Ovary (tissue), 9 donors: ENCODE data around the gene MASP1. TPM values are rescaled to one million over a fixed set of nuclear protein-coding genes. Genes with fewer than 3 reads are reported as not detected.

Experiments used
- DNase-seq, 5 donors: peaks; one replicate each; pipeline ENCODE4 v3.0.0-alpha.2; 2019 to 2020
- H3K27ac ChIP-seq, 2 donors: fragments of 200-600 bp; one replicate each; pipeline versions ENCODE4 v1.5.1 to v1.8.0; 2019 to 2022
- H3K27me3 ChIP-seq: fragments of 200-600 bp; one replicate; pipeline ENCODE4 v1.8.0; 2022
- H3K36me3 ChIP-seq: fragments of 200-600 bp; sonication (generic); one replicate; pipeline ENCODE4 v1.5.1; 2019
- H3K4me1 ChIP-seq: one replicate; pipeline ENCODE4 v1.8.1; 2013; ENCODE audit warnings: mild to moderate bottlenecking, moderate library complexity; ENCODE audit not compliant: insufficient read depth
- H3K4me3 ChIP-seq: fragments of 200-600 bp; sonication (generic); one replicate; pipeline ENCODE4 v1.5.1; 2017
- H3K9me3 ChIP-seq, 2 donors: fragments of 200-600 bp in 1 of 2; sonication (generic) in 1 of 2; one replicate each; pipeline versions ENCODE4 v1.5.1 to v1.8.1; 2013 to 2019; ENCODE audit warnings: mild to moderate bottlenecking in 1 of 2, moderate library complexity in 1 of 2
- CTCF ChIP-seq, 3 donors: fragments of 450-650 bp in 2 of 3; fragments of 200-600 bp in 1 of 3; IDR thresholded peaks; one replicate each; pipeline versions ENCODE4 v1.5.1 to v1.8.0; 2016 to 2022; ENCODE audit warnings: antibody characterized with exemption in 3 of 3, mild to moderate bottlenecking in 1 of 3
- EP300 ChIP-seq: sonication (generic); formaldehyde crosslinking; IDR thresholded peaks from one replicate; pipeline ENCODE4 v1.6.1; 2017; ENCODE audit warnings: antibody characterized with exemption
- POLR2A ChIP-seq: fragments of 450-650 bp; IDR thresholded peaks from one replicate; pipeline ENCODE4 v1.6.1; 2017; ENCODE audit warnings: antibody characterized with exemption, mild to moderate bottlenecking, moderate library complexity
- WGBS, 3 donors: extraction: QIAGEN DNeasy Blood & Tissue Kit in 1 of 3; methylation state at CpG; one replicate each; pipeline versions ENCODE4 v1.1.5 to v1.1.7; 2013 to 2017; 5-methylcytosine and 5-hydroxymethylcytosine counted together
- intact Hi-C, 4 donors: fragments of 100-400 bp; cut with DNase I; formaldehyde crosslinking; loops; one replicate each; pipeline versions ENCODE4 v1.11.0 to v1.15.1; 2022 to 2023
- polyA plus RNA-seq, 2 donors: library from polyadenylated mRNA; stranded (reverse); fragments of 200-250 nt in 1 of 2; fragments of 350-450 nt in 1 of 2; fragmentation: Illumina TruSeq in 1 of 2; extraction: RNeasy Lipid Tissue Mini Kit (QIAGEN cat#74804) in 1 of 2; gene quantifications; one replicate each; pipeline ENCODE4 v1.2.3, GENCODE V29; 2013 to 2014
- total RNA-seq, 7 donors: library from RNA; depleted of rRNA in 2 of 7; stranded (reverse); fragments of >200 nt in 2 of 7; fragmentation: NEBNext Ultra II Directional in 3 of 7; extraction: Animal tissue kit (Norgen Biotek cat#: 25700) in 3 of 7; gene quantifications; one replicate each; pipeline versions ENCODE4 v1.1.0 to v1.2.4, GENCODE V29; 2016 to 2023
- donor health status: DM: no; HTN: no; CAD: no; lungs with moderate emphysema.
- donor health status: DM: no; HTN: no; CAD: no.
- donor health status: Bipolar disorder and iron deficiency.
- donor health status: DM: yes; HTN: yes; CAD: no.
- donor health status: DM: no; HTN: no; CAD: no.
- donor health status: DM: yes; HTN: yes; CAD: no.

The MASP1 gene
- total and polyA plus RNA-seq, 9 donors, result 0.40 to 19.5 (median 4.4) TPM

- no peaks in the 10 kb centered on the region for H3K36me3 ChIP-seq
- no peaks in the 10 kb centered on the region for H3K27me3 ChIP-seq
- no peak for DNase-seq
- no peak overlapping the region for H3K27ac ChIP-seq
- peak overlapping the region; percentile 1 for H3K4me3 ChIP-seq
- H3K9me3 ChIP-seq, result no peaks in the 10 kb centered on the region
- TF ChIP-seq EP300, result no peak
- TF ChIP-seq CTCF (IDR thresholded peaks at IDR 0.05), result no peak
- TF ChIP-seq POLR2A, result no peak
- intact Hi-C loops, result no loop called here
- WGBS, 3 donors, result 70 to 91% (median 88%) methylated on average over 9 of the region's 9 CpGs
- H3K4me1 ChIP-seq, result no peaks in the 10 kb centered on the region
These were observed 2.2 kb upstream of the MASP1 start for GRCh38 chr3:187293516-187294430.

GRCh38 chr3:187292631-187293515, 1.3 kb upstream of the MASP1 start:
- intact Hi-C loops, result no loop called here
- TF ChIP-seq EP300 (no peak), CTCF (IDR thresholded peaks at IDR 0.05) (no peak), POLR2A (no peak)
- Histone ChIP-seq H3K4me1 (no peaks in the 10 kb centered on the region), H3K27ac (no peak overlapping the region), H3K4me3 (peak overlapping the region; percentile 1), H3K27me3 (no peaks in the 10 kb centered on the region), H3K9me3 (no peaks in the 10 kb centered on the region), H3K36me3 (no peaks in the 10 kb centered on the region)
- 61 to 85% (median 79%) methylated on average over 5 of the region's 5 CpGs for WGBS, 3 donors
- DNase-seq, result no peak

- Histone ChIP-seq H3K4me1 (no peaks in the 10 kb centered on the region), H3K36me3 (no peaks in the 10 kb centered on the region), H3K27ac (no peak overlapping the region), H3K27me3 (no peaks in the 10 kb centered on the region), H3K4me3 (peak overlapping the region; percentile 46), H3K9me3 (no peaks in the 10 kb centered on the region)
- 79 to 95% (median 91%) methylated on average over 9 of the region's 9 CpGs for WGBS, 3 donors
- intact Hi-C loops, result no loop called here
- TF ChIP-seq EP300 (no peak), POLR2A (no peak), CTCF (IDR thresholded peaks at IDR 0.05) (no peak)
- DNase-seq, result no peak
These were observed 644 bp upstream of the MASP1 start for GRCh38 chr3:187292181-187292580.

GRCh38 chr3:187291001-187291511, 481 bp downstream of the MASP1 start:
- DNase-seq, result peak in 2 of 5 donors; percentile 26 to 40
- no peaks in the 10 kb centered on the region for H3K4me1 ChIP-seq

More at GRCh38 chr3:187291001-187291511, 481 bp downstream of the MASP1 start:
- Histone ChIP-seq H3K27ac (no peak overlapping the region), H3K9me3 (no peaks in the 10 kb centered on the region), H3K4me3 (peak overlapping the region; percentile 46), H3K27me3 (no peaks in the 10 kb centered on the region), H3K36me3 (no peaks in the 10 kb centered on the region)
- intact Hi-C loops, result no loop called here
- 0 to 5% (median 4%) methylated on average over 6 of the region's 6 CpGs for WGBS, 3 donors
- TF ChIP-seq CTCF (IDR thresholded peaks at IDR 0.05), result no peak
